Measurements from ENCODE around the gene COL2A1.

- TF ChIP-seq, protein P1, sequence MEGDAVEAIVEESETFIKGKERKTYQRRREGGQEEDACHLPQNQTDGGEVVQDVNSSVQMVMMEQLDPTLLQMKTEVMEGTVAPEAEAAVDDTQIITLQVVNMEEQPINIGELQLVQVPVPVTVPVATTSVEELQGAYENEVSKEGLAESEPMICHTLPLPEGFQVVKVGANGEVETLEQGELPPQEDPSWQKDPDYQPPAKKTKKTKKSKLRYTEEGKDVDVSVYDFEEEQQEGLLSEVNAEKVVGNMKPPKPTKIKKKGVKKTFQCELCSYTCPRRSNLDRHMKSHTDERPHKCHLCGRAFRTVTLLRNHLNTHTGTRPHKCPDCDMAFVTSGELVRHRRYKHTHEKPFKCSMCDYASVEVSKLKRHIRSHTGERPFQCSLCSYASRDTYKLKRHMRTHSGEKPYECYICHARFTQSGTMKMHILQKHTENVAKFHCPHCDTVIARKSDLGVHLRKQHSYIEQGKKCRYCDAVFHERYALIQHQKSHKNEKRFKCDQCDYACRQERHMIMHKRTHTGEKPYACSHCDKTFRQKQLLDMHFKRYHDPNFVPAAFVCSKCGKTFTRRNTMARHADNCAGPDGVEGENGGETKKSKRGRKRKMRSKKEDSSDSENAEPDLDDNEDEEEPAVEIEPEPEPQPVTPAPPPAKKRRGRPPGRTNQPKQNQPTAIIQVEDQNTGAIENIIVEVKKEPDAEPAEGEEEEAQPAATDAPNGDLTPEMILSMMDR (IDR thresholded peaks at IDR 0.05): no peak
- TF ChIP-seq POLR2A (IDR thresholded peaks at IDR 0.05): no peak
These were observed 1.9 kb downstream of the COL2A1 start for GRCh38 chr12:48002414-48002730.
